GM12878 (cell line): ENCODE results near the gene NRG2. TPM values are rescaled to one million over a fixed set of nuclear protein-coding genes. Genes with fewer than 3 reads are reported as not detected.

Experiments
- ATAC-seq: fragments of 200-7000 bp; cut with Tn5 transposase; 3 replicates; pipeline ENCODE4 v1.9.1; 2020; ENCODE audit warnings: mild to moderate bottlenecking, moderate library complexity
- BruUV-seq: library from RNA; stranded (reverse); fragments of 400-500 nt; replicated peaks from 2 replicates; lab custom pipeline; 2021; lab: Mats Ljungman, UMichigan
- CTCF ChIA-PET: fragments of 300-600 bp; sonication (Branson Sonifier 250); formaldehyde crosslinking; extraction: SDS; loops from one replicate; lab custom pipeline; 2021; ENCODE audit warnings: inconsistent platforms; lab: Yijun Ruan, JAX
- POLR2A ChIA-PET: fragments of 350-600 bp; formaldehyde crosslinking; extraction: SDS; loops from one replicate; lab custom pipeline; 2021; ENCODE audit warnings: inconsistent platforms; lab: Charles Lee
- RAD21 ChIA-PET: fragments of 300-600 bp; sonication (Branson Sonifier 250); formaldehyde crosslinking; loops from one replicate; lab custom pipeline; 2023; ENCODE audit warnings: antibody characterized with exemption; ENCODE audit not compliant: unreplicated experiment; lab: Charles Lee
- SMC1A ChIA-PET: fragments of 300-600 bp; sonication (Branson Sonifier 250); formaldehyde crosslinking; loops from one replicate; lab custom pipeline; 2023; ENCODE audit not compliant: unreplicated experiment, uncharacterized antibody; lab: Charles Lee
- DNase-seq: peaks from one replicate; pipeline ENCODE4 v3.0.0-alpha.2; 2011; ENCODE audit warnings: low read depth, low spot score
- FAIRE-seq: peaks from 3 replicates; lab custom pipeline; 2011; peaks lifted over from hg19 to GRCh38; lab: Jason Lieb, UNC
- H2AFZ ChIP-seq: 2 replicates; pipeline ENCODE4 v1.6.0; 2011; ENCODE audit warnings: low read depth, low read length, control low read depth; ENCODE audit not compliant: control insufficient read depth
- H3K27ac ChIP-seq: 2 replicates; pipeline ENCODE4 v1.5.1; 2011; ENCODE audit warnings: control low read depth; ENCODE audit not compliant: control insufficient read depth, insufficient read depth
- H3K27me3 ChIP-seq, 2 experiments: replicated peaks in 1 of 2; 2 replicates each; pipeline versions ENCODE4 v1.6.0 to v1.6.1; 2011; ENCODE audit warnings: low read length in 1 of 2; ENCODE audit not compliant: control insufficient read depth in 2 of 2, insufficient read depth in 2 of 2
- H3K36me3 ChIP-seq, 2 experiments: 2 replicates each; pipeline ENCODE4 v1.5.1; 2011; ENCODE audit warnings: low read length in 1 of 2; ENCODE audit not compliant: control insufficient read depth in 2 of 2, insufficient read depth in 2 of 2
- H3K4me1 ChIP-seq: 2 replicates; pipeline ENCODE4 v1.6.1; 2011; ENCODE audit warnings: mild to moderate bottlenecking, low read length, moderate library complexity, mixed read lengths; ENCODE audit not compliant: control insufficient read depth, insufficient read depth
- H3K4me2 ChIP-seq: 2 replicates; pipeline ENCODE4 v1.6.0; 2011; ENCODE audit warnings: control low read depth; ENCODE audit not compliant: control insufficient read depth, insufficient read depth
- H3K4me3 ChIP-seq: fragments of 200-600 bp; sonication (generic); 2 replicates; pipeline ENCODE4 v1.5.1; 2016
- H3K79me2 ChIP-seq: 2 replicates; pipeline ENCODE4 v1.6.0; 2011; ENCODE audit warnings: low read length; ENCODE audit not compliant: control insufficient read depth, insufficient read depth
- H3K9ac ChIP-seq: 2 replicates; pipeline ENCODE4 v1.8.0; 2011; ENCODE audit warnings: low read length, control low read depth, mixed read lengths; ENCODE audit not compliant: control insufficient read depth, insufficient read depth
- H3K9me3 ChIP-seq: replicated peaks from 3 replicates; pipeline ENCODE4 v1.5.1; 2011; ENCODE audit warnings: mild to moderate bottlenecking, low read length; ENCODE audit not compliant: control insufficient read depth, insufficient read depth
- H4K20me1 ChIP-seq: 2 replicates; pipeline ENCODE4 v1.6.0; 2011; ENCODE audit not compliant: control insufficient read depth, insufficient read depth
- BHLHE40 ChIP-seq, 2 experiments: fragments of 450-650 bp in 1 of 2; IDR thresholded peaks; 2 replicates each; pipeline ENCODE4 v1.6.1; 2011 to 2017; ENCODE audit warnings: low read depth in 2 of 2, borderline replicate concordance in 1 of 2, improper control_type of control experiment in 1 of 2, low read length in 1 of 2, mild to moderate bottlenecking in 1 of 2
- CTCF ChIP-seq, 3 experiments: IDR thresholded peaks in 2 of 3; conservative IDR thresholded peaks in 1 of 3; 2 replicates each; pipeline ENCODE4 v1.5.1; 2011; ENCODE audit warnings: low read depth in 3 of 3, low read length in 3 of 3, mild to moderate bottlenecking in 3 of 3, control low read depth in 2 of 3, moderate library complexity in 2 of 3, inconsistent platforms in 1 of 3, mixed read lengths in 1 of 3; ENCODE audit not compliant: control insufficient read depth in 2 of 3, insufficient read depth in 1 of 3; ENCODE audit errors: extremely low read depth in 1 of 3
- SREBF1 ChIP-seq: IDR thresholded peaks from 2 replicates; pipeline ENCODE4 v1.6.1; 2012; ENCODE audit warnings: mild to moderate bottlenecking, low read length
- ZNF592 ChIP-seq: fragments of 450-650 bp; IDR thresholded peaks from 2 replicates; pipeline ENCODE4 v1.6.1; 2017; ENCODE audit warnings: mild to moderate bottlenecking, moderate library complexity
- WGBS: methylation state at CpG from one replicate; pipeline ENCODE4 v1.1.6; 2016; ENCODE audit warnings: low lambda C conversion rate; ENCODE audit not compliant: insufficient replicate concordance, insufficient coverage; ENCODE audit errors: missing lambda C conversion rate; 5-methylcytosine and 5-hydroxymethylcytosine counted together
- in situ Hi-C: fragments of 300-500 bp; cut with MboI; formaldehyde crosslinking; loops from 9 replicates; pipeline ENCODE4 v1.14.3; 2018; ENCODE audit warnings: mixed read lengths
- intact Hi-C: fragments of 100-400 bp; cut with micrococcal nuclease; formaldehyde crosslinking; loops from one replicate; pipeline ENCODE4 v1.14.2; 2022; ENCODE audit not compliant: unreplicated experiment
- polyA plus RNA-seq, 11 experiments: library from polyadenylated mRNA; depleted of rRNA in 4 of 11; unstranded in 6 of 11; stranded (reverse) in 5 of 11; fragments of >200 nt; fragmentation: Nextera tagmentation in 4 of 11; fragmentation: Illumina TruSeq in 1 of 11; extraction: Ambion mirVana in 4 of 11; extraction: Trizol in 1 of 11; gene quantifications; 1 replicate in 1 of 11; 2 replicates in 10 of 11; pipeline versions ENCODE4 v1.2.1 to v1.2.3, GENCODE V29; 2011 to 2016; ENCODE audit warnings: inconsistent platforms in 2 of 11, missing spikeins in 2 of 11, low read depth in 1 of 11
- total RNA-seq, 4 experiments: library from RNA; depleted of rRNA in 3 of 4; stranded (reverse); fragments of >200 nt in 3 of 4; fragmentation: Illumina TruSeq in 1 of 4; extraction: Trizol in 1 of 4; gene quantifications; 2 replicates each; pipeline versions ENCODE4 v1.2.1 to v1.2.3, GENCODE V29; 2013 to 2021

NRG2 gene
- total and polyA plus RNA-seq, 10 of the 15 experiments (the other 5 are each of a cell fraction or from before 2014, with no cell fraction given), result 0.10 to 21.7 (median 9.6) TPM

DNA sequence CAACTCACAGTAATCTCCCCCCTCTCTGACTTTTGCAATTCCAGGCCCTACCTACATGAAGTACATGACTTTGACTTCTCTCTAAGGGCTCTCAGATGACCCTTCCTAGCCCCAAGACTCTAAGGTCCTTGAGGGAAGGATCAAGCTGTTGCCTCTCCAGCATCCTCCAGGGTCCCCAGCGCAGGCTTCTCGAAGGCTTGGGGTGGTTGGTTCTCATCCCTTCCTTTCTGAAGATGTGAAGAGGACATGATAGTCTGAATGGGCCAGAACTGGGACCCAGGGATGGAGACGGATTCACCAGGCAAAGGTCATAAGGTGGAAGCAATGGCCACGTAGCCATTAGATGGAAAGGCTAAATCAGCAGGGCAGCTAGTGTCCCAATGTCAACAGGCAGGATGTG, 86.8 kb downstream of the NRG2 start (continued):
- TF ChIP-seq SREBF1, result no peak

DNA sequence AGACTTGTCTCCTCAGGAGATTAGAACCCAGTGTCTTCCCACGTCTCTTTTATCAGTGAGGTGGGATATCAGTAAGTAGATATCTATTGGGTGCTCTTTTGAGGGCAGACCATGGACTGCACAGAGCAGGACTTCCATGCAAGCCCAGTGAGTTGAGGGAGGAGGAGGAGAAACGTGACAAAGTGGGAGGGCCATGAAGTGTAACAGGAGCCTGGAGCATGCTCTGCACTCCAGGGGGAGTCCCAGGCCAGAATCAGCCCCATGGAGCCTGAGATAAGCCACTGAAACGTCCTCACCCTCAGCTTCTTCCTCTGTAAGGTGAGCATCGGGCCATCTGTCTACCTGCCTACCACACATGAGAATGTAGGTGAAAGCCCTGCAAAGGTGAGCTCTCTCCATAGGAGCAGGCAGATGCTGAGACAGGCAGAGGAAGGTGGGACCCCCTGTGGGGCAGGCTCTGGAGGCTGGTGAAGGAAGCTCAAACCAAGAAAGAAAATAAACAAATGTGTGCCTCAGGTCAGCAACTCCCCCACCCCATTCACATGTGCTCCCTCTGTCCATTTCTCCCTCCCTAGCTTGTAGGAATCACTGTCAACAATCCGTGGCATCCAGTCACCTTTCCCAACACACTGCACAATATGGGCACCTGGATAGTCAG, 87.4 kb downstream of the NRG2 start:
- no peak for FAIRE-seq
- peak; percentile 65 for ATAC-seq
- SMC1A ChIA-PET, result interaction anchor here (1.3 to 3.4 kb wide), 2 partner anchors 13 to 66 kb away, joined by 3 to 25 read pairs; no protein-coding TSS in a partner anchor
- RAD21 ChIA-PET, result interaction anchor here (1.4 to 2.0 kb wide), 3 partner anchors 10 to 161 kb away, joined by 3 to 6 read pairs (median 4); no protein-coding TSS in a partner anchor
- Histone ChIP-seq H3K9me3 (no peaks in the 10 kb centered on the region), H3K4me1 (peaks cover 45% of the 10 kb centered on the region), H3K9ac (no peak overlapping the region), H4K20me1 (no peaks in the 10 kb centered on the region; the same call in 1 of the 2 replicates), H3K79me2 (peaks cover 2% of the 10 kb centered on the region; the same call in 1 of the 2 replicates), H3K27me3 (no peaks in the 10 kb centered on the region), H3K4me2 (peak overlapping the region; percentile 47), H2AFZ (no peak overlapping the region), H3K4me3 (no peak overlapping the region), H3K36me3 (no peaks in the 10 kb centered on the region), H3K27ac (no peak overlapping the region)
- DNase-seq, result no peak
- TF ChIP-seq ZNF592 (no peak), CTCF (IDR thresholded peaks at IDR 0.05 in 2 of 3, conservative IDR thresholded peaks at IDR 0.05 in 1 of 3; ENCODE audit: control insufficient read depth in 2 of 3, extremely low read depth in 1 of 3, insufficient read depth in 1 of 3, low read depth in 3 of 3, low read length in 3 of 3) (0 out of 6 replicates have a peak, but pooled peaks of 1 of the 3 experiments have one; percentile 8), BHLHE40 (IDR thresholded peaks at IDR 0.05; ENCODE audit: borderline replicate concordance in 1 of 2, low read depth in 2 of 2, low read length in 1 of 2) (peak in 1 of 2 experiments; percentile 52; a peak in 1 of 4 replicates)
- intact Hi-C loops, result no loop called here
- BruUV-seq, result no TSS peak
- CTCF ChIA-PET, result interaction anchor here (1.1 to 5.5 kb wide), 7 partner anchors 13 to 396 kb away, joined by 3 to 74 read pairs (median 4); no protein-coding TSS in a partner anchor
- POLR2A ChIA-PET, result interaction anchor here (0.6 to 1.6 kb wide), 4 partner anchors 9 to 328 kb away, joined by 3 to 4 read pairs (median 3); no protein-coding TSS in a partner anchor
- 7% methylated on average over 5 of the region's 5 CpGs for WGBS
- in situ Hi-C loops, result no loop called here
